MV-4-11 (cell line): ENCODE results near the gene DSCAM.

Experiments used
- DNase-seq: peaks from one replicate; lab custom pipeline; 2025; lab: John Stamatoyannopoulos, UW

Gene DSCAM

GRCh38 chr21:40540216-40540615 lies 306.7 kb downstream of the DSCAM start:
- DNase-seq = no peak

- no peak for DNase-seq
Measured at GRCh38 chr21:40534886-40535285, 312.1 kb downstream of the DSCAM start.

- DNase-seq = no peak
Measured at GRCh38 chr21:40531431-40532110, 315.4 kb downstream of the DSCAM start.

GRCh38 chr21:40531016-40531415 lies 315.9 kb downstream of the DSCAM start:
- DNase-seq = no peak

GRCh38 chr21:40517646-40518045 lies 329.3 kb downstream of the DSCAM start:
- DNase-seq = no peak

GRCh38 chr21:40516335-40516734 lies 330.6 kb downstream of the DSCAM start:
- DNase-seq = peak; percentile 83

GRCh38 chr21:40512590-40512989 lies 334.4 kb downstream of the DSCAM start:
- DNase-seq = no peak

GRCh38 chr21:40507978-40508377 lies 339.0 kb downstream of the DSCAM start:
- DNase-seq = no peak

GRCh38 chr21:40505681-40506080 lies 341.3 kb downstream of the DSCAM start:
- no peak for DNase-seq

- DNase-seq = no peak
Measured at GRCh38 chr21:40505244-40505643, 341.7 kb downstream of the DSCAM start.

GRCh38 chr21:40504825-40505224 lies 342.1 kb downstream of the DSCAM start:
- DNase-seq = no peak

GRCh38 chr21:40496116-40496515 lies 350.8 kb downstream of the DSCAM start:
- no peak for DNase-seq

- no peak for DNase-seq
Measured at GRCh38 chr21:40490408-40490807, 356.6 kb downstream of the DSCAM start.

GRCh38 chr21:40489001-40489400 lies 358.0 kb downstream of the DSCAM start:
- DNase-seq = no peak

- DNase-seq = no peak
Measured at GRCh38 chr21:40481764-40482163, 365.2 kb downstream of the DSCAM start.

GRCh38 chr21:40474513-40474912 lies 372.4 kb downstream of the DSCAM start:
- no peak for DNase-seq

GRCh38 chr21:40472013-40472412 lies 374.9 kb downstream of the DSCAM start:
- DNase-seq = no peak

- DNase-seq = peak; percentile 71
Measured at GRCh38 chr21:40471103-40471502, 375.9 kb downstream of the DSCAM start.

GRCh38 chr21:40466893-40467483 lies 380.0 kb downstream of the DSCAM start:
- DNase-seq = no peak

GRCh38 chr21:40465382-40465781 lies 381.6 kb downstream of the DSCAM start:
- no peak for DNase-seq

- DNase-seq = no peak
Measured at GRCh38 chr21:40463176-40463575, 383.8 kb downstream of the DSCAM start.

- no peak for DNase-seq
Measured at GRCh38 chr21:40461008-40461407, 385.9 kb downstream of the DSCAM start.

- no peak for DNase-seq
Measured at GRCh38 chr21:40457741-40458140, 389.2 kb downstream of the DSCAM start.

- no peak for DNase-seq
Measured at GRCh38 chr21:40454057-40454456, 392.9 kb downstream of the DSCAM start.
